ENCODE measurements around the gene LHX8.

The LHX8 gene

DNA sequence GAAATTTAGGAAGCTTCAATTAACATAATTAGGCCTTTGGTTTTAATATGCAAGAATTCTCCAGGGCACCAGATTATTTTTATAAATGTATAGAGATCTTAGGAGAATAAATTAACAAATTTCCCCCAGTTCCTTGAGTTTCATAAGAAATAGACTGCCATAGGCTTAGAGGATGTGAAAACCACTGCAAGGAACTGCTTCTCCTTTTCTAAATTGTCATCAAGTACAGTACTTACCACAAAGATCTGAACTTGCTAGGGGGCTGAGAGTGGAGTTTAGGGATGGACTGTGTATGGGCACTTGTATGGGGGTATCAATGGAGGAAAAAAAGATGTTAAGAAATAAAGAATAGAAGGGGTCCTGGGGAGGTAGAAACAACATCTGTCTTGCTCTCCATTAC, 31.1 kb downstream of the LHX8 start:
- Histone ChIP-seq H4K5ac (ENCODE audit: low read length) (no peak overlapping the region), H3K79me2 (ENCODE audit: control insufficient read depth, insufficient read depth, low read length) (no peaks in the 10 kb centered on the region), H3K23ac (ENCODE audit: low read length) (no peak overlapping the region), H3K4me3 (ENCODE audit: low read length) (no peak overlapping the region), H2BK120ac (ENCODE audit: low read depth, low read length) (no peak overlapping the region), H3K56ac (ENCODE audit: low read length) (no peak overlapping the region), H3K9ac (ENCODE audit: low read length) (no peak overlapping the region), H2BK5ac (ENCODE audit: low read length) (no peak overlapping the region), H3K18ac (ENCODE audit: low read length) (no peak overlapping the region), H3K36me3 (ENCODE audit: control insufficient read depth, insufficient read depth, low read length) (no peaks in the 10 kb centered on the region), H3K4me2 (ENCODE audit: low read length) (no peak overlapping the region), H3K27me3 (ENCODE audit: insufficient read depth, low read length, poor library complexity) (no peaks in the 10 kb centered on the region), H2AK5ac (ENCODE audit: low read length) (no peak overlapping the region), H3K27ac (ENCODE audit: low read depth, low read length) (no peak overlapping the region), H4K8ac (ENCODE audit: low read depth, low read length) (no peak overlapping the region), H3K79me1 (ENCODE audit: low read length) (no peaks in the 10 kb centered on the region), H3K4me1 (ENCODE audit: control insufficient read depth, low read depth, low read length) (no peaks in the 10 kb centered on the region), H2BK15ac (replicated peaks; ENCODE audit: low read depth) (no peak overlapping the region), H3K4ac (ENCODE audit: low read depth, low read length) (no peak overlapping the region)
- no peak for DNase-seq

DNA sequence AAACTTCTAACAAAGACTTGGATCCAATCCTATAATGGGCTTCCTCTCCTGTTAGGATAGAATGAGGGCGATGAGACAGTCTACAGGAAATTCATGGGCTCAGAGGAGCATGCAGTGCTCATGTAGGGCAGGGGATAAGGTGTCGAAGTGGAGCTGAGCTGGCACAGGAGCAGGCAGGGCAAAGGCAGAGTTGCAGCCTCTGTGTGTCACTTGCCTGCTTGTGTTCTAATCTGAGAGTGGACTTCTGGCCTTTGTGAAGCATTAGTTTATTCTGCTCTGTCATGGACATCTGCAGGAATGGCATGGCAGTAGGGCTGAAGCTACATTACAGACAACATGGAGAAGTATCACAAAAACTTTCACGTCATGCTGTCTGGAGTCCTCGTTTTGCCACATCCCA, 32.6 kb downstream of the LHX8 start:
- H2BK120ac ChIP-seq (ENCODE audit: low read depth, low read length): no peak overlapping the region
- no peak overlapping the region for H3K18ac ChIP-seq (ENCODE audit: low read length)
- H3K23ac ChIP-seq (ENCODE audit: low read length): no peak overlapping the region
- DNase-seq: no peak
- no peak overlapping the region for H3K4me2 ChIP-seq (ENCODE audit: low read length)
- no peak overlapping the region for H3K56ac ChIP-seq (ENCODE audit: low read length)
- H3K79me1 ChIP-seq (ENCODE audit: low read length): no peaks in the 10 kb centered on the region
- no peak overlapping the region for H2BK5ac ChIP-seq (ENCODE audit: low read length)
- H2BK15ac ChIP-seq (replicated peaks; ENCODE audit: low read depth): no peak overlapping the region
- WGBS (ENCODE audit: extremely low coverage, insufficient coverage, low lambda C conversion rate): no CpG with 5 or more reads among the region's 4 CpGs
- H3K4ac ChIP-seq (ENCODE audit: low read depth, low read length): no peak overlapping the region
- H3K4me1 ChIP-seq (ENCODE audit: control insufficient read depth, low read depth, low read length): no peaks in the 10 kb centered on the region
- H4K5ac ChIP-seq (ENCODE audit: low read length): no peak overlapping the region
- H3K79me2 ChIP-seq (ENCODE audit: control insufficient read depth, insufficient read depth, low read length): no peaks in the 10 kb centered on the region
- no peaks in the 10 kb centered on the region for H3K36me3 ChIP-seq (ENCODE audit: control insufficient read depth, insufficient read depth, low read length)
- no peak overlapping the region for H3K27ac ChIP-seq (ENCODE audit: low read depth, low read length)
- no peak overlapping the region for H2AK5ac ChIP-seq (ENCODE audit: low read length)
- H3K27me3 ChIP-seq (ENCODE audit: insufficient read depth, low read length, poor library complexity): no peaks in the 10 kb centered on the region
- no peak overlapping the region for H4K8ac ChIP-seq (ENCODE audit: low read depth, low read length)
- no peak overlapping the region for H3K4me3 ChIP-seq (ENCODE audit: low read length)
- H3K9ac ChIP-seq (ENCODE audit: low read length): no peak overlapping the region

- no peak overlapping the region for H3K23ac ChIP-seq (ENCODE audit: low read length)
- H2BK120ac ChIP-seq (ENCODE audit: low read depth, low read length): no peak overlapping the region
- H3K79me1 ChIP-seq (ENCODE audit: low read length): no peaks in the 10 kb centered on the region
- no CpG with 5 or more reads among the region's 2 CpGs for WGBS (ENCODE audit: extremely low coverage, insufficient coverage, low lambda C conversion rate)
- H2BK15ac ChIP-seq (replicated peaks; ENCODE audit: low read depth): no peak overlapping the region
- no peaks in the 10 kb centered on the region for H3K36me3 ChIP-seq (ENCODE audit: control insufficient read depth, insufficient read depth, low read length)
- H3K4ac ChIP-seq (ENCODE audit: low read depth, low read length): no peak overlapping the region
- no peak overlapping the region for H4K5ac ChIP-seq (ENCODE audit: low read length)
- H2AK5ac ChIP-seq (ENCODE audit: low read length): no peak overlapping the region
- no peak overlapping the region for H3K27ac ChIP-seq (ENCODE audit: low read depth, low read length)
- no peaks in the 10 kb centered on the region for H3K27me3 ChIP-seq (ENCODE audit: insufficient read depth, low read length, poor library complexity)
- no peaks in the 10 kb centered on the region for H3K79me2 ChIP-seq (ENCODE audit: control insufficient read depth, insufficient read depth, low read length)
- H3K4me2 ChIP-seq (ENCODE audit: low read length): no peak overlapping the region
- no peak for DNase-seq
- no peak overlapping the region for H2BK5ac ChIP-seq (ENCODE audit: low read length)
- no peak overlapping the region for H3K56ac ChIP-seq (ENCODE audit: low read length)
- H3K4me1 ChIP-seq (ENCODE audit: control insufficient read depth, low read depth, low read length): no peaks in the 10 kb centered on the region
- H4K8ac ChIP-seq (ENCODE audit: low read depth, low read length): no peak overlapping the region
- no peak overlapping the region for H3K9ac ChIP-seq (ENCODE audit: low read length)
- no peak overlapping the region for H3K18ac ChIP-seq (ENCODE audit: low read length)
- no peak overlapping the region for H3K4me3 ChIP-seq (ENCODE audit: low read length)
Measured at GRCh38 chr1:75170011-75170410, 35.8 kb downstream of the LHX8 start.

GRCh38 chr1:75170981-75171380, 36.8 kb downstream of the LHX8 start:
- Histone ChIP-seq H3K27ac (ENCODE audit: low read depth, low read length) (no peak overlapping the region), H3K18ac (ENCODE audit: low read length) (no peak overlapping the region), H3K4me1 (ENCODE audit: control insufficient read depth, low read depth, low read length) (no peaks in the 10 kb centered on the region), H4K8ac (ENCODE audit: low read depth, low read length) (no peak overlapping the region), H3K79me2 (ENCODE audit: control insufficient read depth, insufficient read depth, low read length) (no peaks in the 10 kb centered on the region), H3K9ac (ENCODE audit: low read length) (no peak overlapping the region), H2BK120ac (ENCODE audit: low read depth, low read length) (no peak overlapping the region), H2BK5ac (ENCODE audit: low read length) (no peak overlapping the region), H3K4me2 (ENCODE audit: low read length) (no peak overlapping the region), H2BK15ac (replicated peaks; ENCODE audit: low read depth) (no peak overlapping the region), H3K4me3 (ENCODE audit: low read length) (no peak overlapping the region), H3K27me3 (ENCODE audit: insufficient read depth, low read length, poor library complexity) (no peaks in the 10 kb centered on the region), H3K23ac (ENCODE audit: low read length) (no peak overlapping the region), H4K5ac (ENCODE audit: low read length) (no peak overlapping the region), H3K56ac (ENCODE audit: low read length) (no peak overlapping the region), H3K79me1 (ENCODE audit: low read length) (no peaks in the 10 kb centered on the region), H3K4ac (ENCODE audit: low read depth, low read length) (no peak overlapping the region), H2AK5ac (ENCODE audit: low read length) (no peak overlapping the region), H3K36me3 (ENCODE audit: control insufficient read depth, insufficient read depth, low read length) (no peaks in the 10 kb centered on the region)
- no peak for DNase-seq
- no CpG with 5 or more reads among the region's 2 CpGs for WGBS (ENCODE audit: extremely low coverage, insufficient coverage, low lambda C conversion rate)

- no peak overlapping the region for H3K9ac ChIP-seq (ENCODE audit: low read length)
- H3K27ac ChIP-seq (ENCODE audit: low read depth, low read length): no peak overlapping the region
- no peak overlapping the region for H2AK5ac ChIP-seq (ENCODE audit: low read length)
- no peak overlapping the region for H2BK15ac ChIP-seq (replicated peaks; ENCODE audit: low read depth)
- no peak overlapping the region for H3K23ac ChIP-seq (ENCODE audit: low read length)
- H3K4me2 ChIP-seq (ENCODE audit: low read length): no peak overlapping the region
- no peaks in the 10 kb centered on the region for H3K36me3 ChIP-seq (ENCODE audit: control insufficient read depth, insufficient read depth, low read length)
- H4K5ac ChIP-seq (ENCODE audit: low read length): no peak overlapping the region
- H3K18ac ChIP-seq (ENCODE audit: low read length): no peak overlapping the region
- no peak for DNase-seq
- no peak overlapping the region for H2BK120ac ChIP-seq (ENCODE audit: low read depth, low read length)
- no peaks in the 10 kb centered on the region for H3K79me2 ChIP-seq (ENCODE audit: control insufficient read depth, insufficient read depth, low read length)
- no peak overlapping the region for H4K8ac ChIP-seq (ENCODE audit: low read depth, low read length)
- H3K4ac ChIP-seq (ENCODE audit: low read depth, low read length): no peak overlapping the region
- H3K4me3 ChIP-seq (ENCODE audit: low read length): no peak overlapping the region
- no CpG with 5 or more reads among the region's 1 CpG for WGBS (ENCODE audit: extremely low coverage, insufficient coverage, low lambda C conversion rate)
- H3K79me1 ChIP-seq (ENCODE audit: low read length): no peaks in the 10 kb centered on the region
- H2BK5ac ChIP-seq (ENCODE audit: low read length): no peak overlapping the region
- no peaks in the 10 kb centered on the region for H3K27me3 ChIP-seq (ENCODE audit: insufficient read depth, low read length, poor library complexity)
- no peaks in the 10 kb centered on the region for H3K4me1 ChIP-seq (ENCODE audit: control insufficient read depth, low read depth, low read length)
- no peak overlapping the region for H3K56ac ChIP-seq (ENCODE audit: low read length)
Measured at GRCh38 chr1:75171876-75172275, 37.7 kb downstream of the LHX8 start.

- Histone ChIP-seq H2BK5ac (ENCODE audit: low read length) (no peak overlapping the region), H3K18ac (ENCODE audit: low read length) (no peak overlapping the region), H3K4me1 (ENCODE audit: control insufficient read depth, low read depth, low read length) (no peaks in the 10 kb centered on the region), H2BK15ac (replicated peaks; ENCODE audit: low read depth) (no peak overlapping the region), H2BK120ac (ENCODE audit: low read depth, low read length) (no peak overlapping the region), H3K36me3 (ENCODE audit: control insufficient read depth, insufficient read depth, low read length) (no peaks in the 10 kb centered on the region), H3K79me2 (ENCODE audit: control insufficient read depth, insufficient read depth, low read length) (no peaks in the 10 kb centered on the region), H3K23ac (ENCODE audit: low read length) (no peak overlapping the region), H2AK5ac (ENCODE audit: low read length) (no peak overlapping the region), H3K4me3 (ENCODE audit: low read length) (no peak overlapping the region), H3K27me3 (ENCODE audit: insufficient read depth, low read length, poor library complexity) (no peaks in the 10 kb centered on the region), H3K27ac (ENCODE audit: low read depth, low read length) (no peak overlapping the region), H3K4ac (ENCODE audit: low read depth, low read length) (no peak overlapping the region), H3K4me2 (ENCODE audit: low read length) (no peak overlapping the region), H4K8ac (ENCODE audit: low read depth, low read length) (no peak overlapping the region), H3K9ac (ENCODE audit: low read length) (no peak overlapping the region), H3K56ac (ENCODE audit: low read length) (no peak overlapping the region), H3K79me1 (ENCODE audit: low read length) (no peaks in the 10 kb centered on the region), H4K5ac (ENCODE audit: low read length) (no peak overlapping the region)
- DNase-seq: no peak
- no CpG with 5 or more reads among the region's 1 CpG for WGBS (ENCODE audit: extremely low coverage, insufficient coverage, low lambda C conversion rate)
Measured at GRCh38 chr1:75172556-75172955, 38.4 kb downstream of the LHX8 start.
